Measurements from ENCODE around the gene FANCG. TPM values are rescaled to one million over a fixed set of nuclear protein-coding genes. Genes with fewer than 3 reads are reported as not detected.

Gene FANCG
- total RNA-seq, 1 experiment from 2014 or later, result 108 TPM

DNA sequence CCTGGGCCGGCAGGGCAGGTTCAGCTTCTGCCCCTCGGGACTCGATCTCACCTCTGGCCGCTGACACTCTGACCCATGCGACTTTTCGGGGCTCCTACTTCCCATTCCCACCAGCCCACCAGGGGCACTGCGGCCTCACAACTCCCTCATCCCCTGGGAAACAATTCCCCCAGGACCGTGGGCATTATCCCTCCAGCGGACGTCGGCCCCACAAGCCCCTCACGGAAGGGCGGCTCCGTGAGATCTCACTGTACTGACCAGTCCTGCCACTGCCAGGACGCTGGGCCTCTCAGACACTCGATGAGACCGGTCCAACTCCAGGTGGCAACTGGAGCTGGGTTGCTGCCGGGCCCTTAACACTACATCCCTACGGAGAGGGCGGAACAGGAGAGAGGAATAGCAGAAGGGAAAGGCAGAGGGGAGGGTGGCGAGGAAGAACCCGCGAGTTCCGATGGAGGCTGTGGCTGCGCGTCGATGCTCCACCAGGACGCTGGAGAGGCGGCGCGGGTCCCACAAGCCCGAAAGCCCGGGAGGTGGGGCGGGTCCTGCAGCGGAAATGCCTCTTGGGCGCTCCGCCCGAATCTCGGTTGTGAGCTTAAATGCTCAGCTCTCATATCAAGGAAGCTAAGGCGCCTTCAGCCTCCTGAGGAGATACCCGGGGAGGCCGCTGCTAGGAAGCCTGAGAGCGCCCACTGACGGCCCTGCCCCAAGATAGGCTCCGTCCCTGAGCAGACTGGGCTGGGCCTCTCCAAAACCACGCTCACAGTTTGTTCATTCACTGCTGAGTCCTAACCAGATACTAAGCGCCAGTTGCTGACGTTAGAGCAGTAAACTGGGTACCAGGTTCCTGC is 43.7 kb downstream of the FANCG start:
- H3K36me3 Mint-ChIP-seq, result peaks cover 7% of the 10 kb centered on the region
- ATAC-seq, result peak; percentile 76
- POLR2A ChIA-PET, result interaction anchor here (0.6 to 0.7 kb wide), 3 partner anchors 37 to 535 kb away, joined by 4 to 8 read pairs (median 8); partner anchors contain the start of gene VCP
- H3K9me3 Mint-ChIP-seq, result peaks cover 20% of the 10 kb centered on the region
- peak; percentile 34 for DNase-seq (ENCODE audit: low spot score)
- H3K27me3 Mint-ChIP-seq (ENCODE audit: low read depth), result no peaks in the 10 kb centered on the region
- peaks cover 10% of the 10 kb centered on the region for H3K4me1 Mint-ChIP-seq
- CTCF ChIA-PET, result interaction anchor here (0.6 to 1.7 kb wide), 5 partner anchors 8 to 137 kb away, joined by 3 to 7 read pairs (median 4); no protein-coding TSS in a partner anchor
- TF ChIP-seq MXD4 (CRISPR knock-in tag; IDR thresholded peaks at IDR 0.05; ENCODE audit: borderline replicate concordance) (no peak), ZNF121 (CRISPR knock-in tag; IDR thresholded peaks at IDR 0.05) (0 out of 2 replicates have a peak, but pooled peaks have one; percentile 28), ELF4 (CRISPR knock-in tag; IDR thresholded peaks at IDR 0.05; ENCODE audit: low read depth) (no peak), JAZF1 (CRISPR knock-in tag; IDR thresholded peaks at IDR 0.05) (no peak)
- TF ChIP-seq, protein P1, sequence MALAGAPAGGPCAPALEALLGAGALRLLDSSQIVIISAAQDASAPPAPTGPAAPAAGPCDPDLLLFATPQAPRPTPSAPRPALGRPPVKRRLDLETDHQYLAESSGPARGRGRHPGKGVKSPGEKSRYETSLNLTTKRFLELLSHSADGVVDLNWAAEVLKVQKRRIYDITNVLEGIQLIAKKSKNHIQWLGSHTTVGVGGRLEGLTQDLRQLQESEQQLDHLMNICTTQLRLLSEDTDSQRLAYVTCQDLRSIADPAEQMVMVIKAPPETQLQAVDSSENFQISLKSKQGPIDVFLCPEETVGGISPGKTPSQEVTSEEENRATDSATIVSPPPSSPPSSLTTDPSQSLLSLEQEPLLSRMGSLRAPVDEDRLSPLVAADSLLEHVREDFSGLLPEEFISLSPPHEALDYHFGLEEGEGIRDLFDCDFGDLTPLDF (CRISPR knock-in tag; IDR thresholded peaks at IDR 0.05), result no peak
- TF ChIP-seq, protein P2, sequence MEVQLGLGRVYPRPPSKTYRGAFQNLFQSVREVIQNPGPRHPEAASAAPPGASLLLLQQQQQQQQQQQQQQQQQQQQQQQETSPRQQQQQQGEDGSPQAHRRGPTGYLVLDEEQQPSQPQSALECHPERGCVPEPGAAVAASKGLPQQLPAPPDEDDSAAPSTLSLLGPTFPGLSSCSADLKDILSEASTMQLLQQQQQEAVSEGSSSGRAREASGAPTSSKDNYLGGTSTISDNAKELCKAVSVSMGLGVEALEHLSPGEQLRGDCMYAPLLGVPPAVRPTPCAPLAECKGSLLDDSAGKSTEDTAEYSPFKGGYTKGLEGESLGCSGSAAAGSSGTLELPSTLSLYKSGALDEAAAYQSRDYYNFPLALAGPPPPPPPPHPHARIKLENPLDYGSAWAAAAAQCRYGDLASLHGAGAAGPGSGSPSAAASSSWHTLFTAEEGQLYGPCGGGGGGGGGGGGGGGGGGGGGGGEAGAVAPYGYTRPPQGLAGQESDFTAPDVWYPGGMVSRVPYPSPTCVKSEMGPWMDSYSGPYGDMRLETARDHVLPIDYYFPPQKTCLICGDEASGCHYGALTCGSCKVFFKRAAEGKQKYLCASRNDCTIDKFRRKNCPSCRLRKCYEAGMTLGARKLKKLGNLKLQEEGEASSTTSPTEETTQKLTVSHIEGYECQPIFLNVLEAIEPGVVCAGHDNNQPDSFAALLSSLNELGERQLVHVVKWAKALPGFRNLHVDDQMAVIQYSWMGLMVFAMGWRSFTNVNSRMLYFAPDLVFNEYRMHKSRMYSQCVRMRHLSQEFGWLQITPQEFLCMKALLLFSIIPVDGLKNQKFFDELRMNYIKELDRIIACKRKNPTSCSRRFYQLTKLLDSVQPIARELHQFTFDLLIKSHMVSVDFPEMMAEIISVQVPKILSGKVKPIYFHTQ (CRISPR knock-in tag; IDR thresholded peaks at IDR 0.05), result no peak
- TF ChIP-seq, protein P3, sequence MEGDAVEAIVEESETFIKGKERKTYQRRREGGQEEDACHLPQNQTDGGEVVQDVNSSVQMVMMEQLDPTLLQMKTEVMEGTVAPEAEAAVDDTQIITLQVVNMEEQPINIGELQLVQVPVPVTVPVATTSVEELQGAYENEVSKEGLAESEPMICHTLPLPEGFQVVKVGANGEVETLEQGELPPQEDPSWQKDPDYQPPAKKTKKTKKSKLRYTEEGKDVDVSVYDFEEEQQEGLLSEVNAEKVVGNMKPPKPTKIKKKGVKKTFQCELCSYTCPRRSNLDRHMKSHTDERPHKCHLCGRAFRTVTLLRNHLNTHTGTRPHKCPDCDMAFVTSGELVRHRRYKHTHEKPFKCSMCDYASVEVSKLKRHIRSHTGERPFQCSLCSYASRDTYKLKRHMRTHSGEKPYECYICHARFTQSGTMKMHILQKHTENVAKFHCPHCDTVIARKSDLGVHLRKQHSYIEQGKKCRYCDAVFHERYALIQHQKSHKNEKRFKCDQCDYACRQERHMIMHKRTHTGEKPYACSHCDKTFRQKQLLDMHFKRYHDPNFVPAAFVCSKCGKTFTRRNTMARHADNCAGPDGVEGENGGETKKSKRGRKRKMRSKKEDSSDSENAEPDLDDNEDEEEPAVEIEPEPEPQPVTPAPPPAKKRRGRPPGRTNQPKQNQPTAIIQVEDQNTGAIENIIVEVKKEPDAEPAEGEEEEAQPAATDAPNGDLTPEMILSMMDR (IDR thresholded peaks at IDR 0.05), result no peak
- TF ChIP-seq, protein P4, sequence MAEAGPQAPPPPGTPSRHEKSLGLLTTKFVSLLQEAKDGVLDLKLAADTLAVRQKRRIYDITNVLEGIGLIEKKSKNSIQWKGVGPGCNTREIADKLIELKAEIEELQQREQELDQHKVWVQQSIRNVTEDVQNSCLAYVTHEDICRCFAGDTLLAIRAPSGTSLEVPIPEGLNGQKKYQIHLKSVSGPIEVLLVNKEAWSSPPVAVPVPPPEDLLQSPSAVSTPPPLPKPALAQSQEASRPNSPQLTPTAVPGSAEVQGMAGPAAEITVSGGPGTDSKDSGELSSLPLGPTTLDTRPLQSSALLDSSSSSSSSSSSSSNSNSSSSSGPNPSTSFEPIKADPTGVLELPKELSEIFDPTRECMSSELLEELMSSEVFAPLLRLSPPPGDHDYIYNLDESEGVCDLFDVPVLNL (CRISPR knock-in tag; IDR thresholded peaks at IDR 0.05; ENCODE audit: borderline replicate concordance, low read depth), result no peak
- H3K4me3 Mint-ChIP-seq, result peak overlapping the region; percentile 33
- H3K27ac Mint-ChIP-seq, result no peak overlapping the region

DNA sequence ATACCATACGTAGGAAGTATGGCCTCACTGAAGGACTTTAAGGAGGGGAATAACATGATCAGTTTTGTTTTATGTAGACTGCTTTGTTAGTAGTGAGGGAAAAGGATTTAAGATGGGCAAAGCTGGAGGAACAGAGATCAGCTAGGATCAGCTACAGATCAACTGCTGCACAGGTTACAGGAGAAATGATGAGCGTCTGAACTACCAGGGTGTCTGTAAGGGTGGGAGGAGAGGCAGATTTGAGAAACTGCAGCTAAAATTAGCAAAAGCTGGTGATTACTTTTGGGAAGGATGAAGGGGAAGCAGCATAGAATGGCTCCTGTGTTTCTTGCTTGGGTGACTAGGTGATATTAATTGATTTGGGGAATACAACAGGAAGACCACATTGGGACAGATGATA is 46.6 kb downstream of the FANCG start:
- H3K9me3 Mint-ChIP-seq, result peaks cover 36% of the 10 kb centered on the region
- DNase-seq (ENCODE audit: low spot score) (no peak), ATAC-seq (no peak)
- TF ChIP-seq, protein P5, sequence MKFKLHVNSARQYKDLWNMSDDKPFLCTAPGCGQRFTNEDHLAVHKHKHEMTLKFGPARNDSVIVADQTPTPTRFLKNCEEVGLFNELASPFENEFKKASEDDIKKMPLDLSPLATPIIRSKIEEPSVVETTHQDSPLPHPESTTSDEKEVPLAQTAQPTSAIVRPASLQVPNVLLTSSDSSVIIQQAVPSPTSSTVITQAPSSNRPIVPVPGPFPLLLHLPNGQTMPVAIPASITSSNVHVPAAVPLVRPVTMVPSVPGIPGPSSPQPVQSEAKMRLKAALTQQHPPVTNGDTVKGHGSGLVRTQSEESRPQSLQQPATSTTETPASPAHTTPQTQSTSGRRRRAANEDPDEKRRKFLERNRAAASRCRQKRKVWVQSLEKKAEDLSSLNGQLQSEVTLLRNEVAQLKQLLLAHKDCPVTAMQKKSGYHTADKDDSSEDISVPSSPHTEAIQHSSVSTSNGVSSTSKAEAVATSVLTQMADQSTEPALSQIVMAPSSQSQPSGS (CRISPR knock-in tag; IDR thresholded peaks at IDR 0.05; ENCODE audit: borderline replicate concordance, low read depth), result no peak
- TF ChIP-seq TEAD4 (CRISPR knock-in tag; IDR thresholded peaks at IDR 0.05) (no peak), NFATC4 (CRISPR knock-in tag; IDR thresholded peaks at IDR 0.05) (no peak), ELF4 (CRISPR knock-in tag; IDR thresholded peaks at IDR 0.05; ENCODE audit: low read depth) (no peak), ZNF263 (CRISPR knock-in tag; IDR thresholded peaks at IDR 0.05; ENCODE audit: low read depth) (no peak)
- no peak overlapping the region for H3K4me3 Mint-ChIP-seq
- ChIA-PET POLR2A (no interaction called here), CTCF (interaction anchor here (1.1 to 1.7 kb wide), 3 partner anchors 10 to 133 kb away, joined by 3 to 11 read pairs (median 3); no protein-coding TSS in a partner anchor)
- H3K36me3 Mint-ChIP-seq, result peaks cover 35% of the 10 kb centered on the region
- no peaks in the 10 kb centered on the region; the same call in 1 of the 2 replicates for H3K27me3 Mint-ChIP-seq (ENCODE audit: low read depth)
- no peak overlapping the region for H3K27ac Mint-ChIP-seq
- H3K4me1 Mint-ChIP-seq, result peaks cover 9% of the 10 kb centered on the region

Measured in WTC11 (cell line).